Hepatocyte (in vitro differentiated cells): ENCODE measurements around the gene HPSE2. TPM values are rescaled to one million over a fixed set of nuclear protein-coding genes. Genes with fewer than 3 reads are reported as not detected.

Experiments
- DNase-seq: peaks from one replicate; pipeline ENCODE4 v3.0.0-alpha.2; 2016; ENCODE audit warnings: low spot score
- H2AFZ ChIP-seq: fragments of 200-600 bp; sonication (generic); 2 replicates; pipeline ENCODE4 v1.6.0; 2016; ENCODE audit warnings: antibody characterized with exemption, mild to moderate bottlenecking
- H3K27ac ChIP-seq: fragments of 200-600 bp; sonication (generic); 2 replicates; pipeline ENCODE4 v1.5.1; 2016; ENCODE audit warnings: mild to moderate bottlenecking
- H3K27me3 ChIP-seq: fragments of 200-600 bp; sonication (generic); 2 replicates; pipeline ENCODE4 v1.6.1; 2016
- H3K36me3 ChIP-seq: fragments of 200-600 bp; sonication (generic); replicated peaks from 2 replicates; pipeline ENCODE4 v1.5.1; 2016; ENCODE audit warnings: low read depth; ENCODE audit not compliant: insufficient read depth
- H3K4me1 ChIP-seq: fragments of 200-600 bp; sonication (generic); 2 replicates; pipeline ENCODE4 v1.5.1; 2016; ENCODE audit warnings: mild to moderate bottlenecking, moderate library complexity; ENCODE audit not compliant: insufficient read depth
- H3K4me2 ChIP-seq: fragments of 200-600 bp; sonication (generic); 2 replicates; pipeline ENCODE4 v1.6.0; 2016
- H3K4me3 ChIP-seq: fragments of 200-600 bp; sonication (generic); 2 replicates; pipeline ENCODE4 v1.5.1; 2016; ENCODE audit warnings: mild to moderate bottlenecking
- H3K79me2 ChIP-seq: fragments of 200-600 bp; sonication (generic); 2 replicates; pipeline ENCODE4 v1.6.0; 2017; ENCODE audit warnings: mild to moderate bottlenecking
- H3K9me2 ChIP-seq: fragments of 200-600 bp; sonication (generic); replicated peaks from 2 replicates; pipeline ENCODE4 v1.6.0; 2017; ENCODE audit warnings: mild to moderate bottlenecking; ENCODE audit not compliant: insufficient read depth
- H3K9me3 ChIP-seq: fragments of 200-600 bp; sonication (generic); 2 replicates; pipeline ENCODE4 v1.5.1; 2016; ENCODE audit warnings: low read depth, mild to moderate bottlenecking
- H4K20me1 ChIP-seq: fragments of 200-600 bp; sonication (generic); 2 replicates; pipeline ENCODE4 v1.6.0; 2016; ENCODE audit warnings: mild to moderate bottlenecking; ENCODE audit not compliant: insufficient read depth, poor library complexity, severe bottlenecking
- EZH2 ChIP-seq: fragments of 200-600 bp; sonication (generic); IDR thresholded peaks from 2 replicates; pipeline ENCODE4 v1.6.1; 2016; ENCODE audit warnings: antibody characterized with exemption, mild to moderate bottlenecking, borderline replicate concordance
- EZH2phosphoT487 ChIP-seq: fragments of 200-600 bp; sonication (generic); IDR thresholded peaks from one replicate; pipeline ENCODE4 v1.6.1; 2018; ENCODE audit warnings: antibody characterized with exemption, mild to moderate bottlenecking, low read depth, moderate library complexity; ENCODE audit not compliant: unreplicated experiment, severe bottlenecking
- WGBS: methylation state at CpG from one replicate; pipeline ENCODE4 v1.1.6; 2016; ENCODE audit warnings: low lambda C conversion rate; ENCODE audit errors: missing lambda C conversion rate; 5-methylcytosine and 5-hydroxymethylcytosine counted together
- polyA plus RNA-seq: library from polyadenylated mRNA; unstranded; fragments of >200 nt; fragmentation: Nextera tagmentation; extraction: Ambion mirVana; gene quantifications from 2 replicates; pipeline ENCODE4 v1.2.1, GENCODE V29; 2016
- total RNA-seq: library from RNA; depleted of rRNA; stranded (reverse); fragments of >200 nt; gene quantifications from 2 replicates; pipeline ENCODE4 v1.2.3, GENCODE V29; 2014
- TF ChIP-seq, protein P1 (sequence below): fragments of 200-600 bp; sonication (generic); IDR thresholded peaks from 2 replicates; pipeline ENCODE4 v1.5.1; 2016; ENCODE audit warnings: antibody characterized with exemption, mild to moderate bottlenecking; ENCODE audit not compliant: poor library complexity

Gene HPSE2
- total and polyA plus RNA-seq, 2 experiments from 2014 or later: 3.7 to 5.7 TPM

DNA sequence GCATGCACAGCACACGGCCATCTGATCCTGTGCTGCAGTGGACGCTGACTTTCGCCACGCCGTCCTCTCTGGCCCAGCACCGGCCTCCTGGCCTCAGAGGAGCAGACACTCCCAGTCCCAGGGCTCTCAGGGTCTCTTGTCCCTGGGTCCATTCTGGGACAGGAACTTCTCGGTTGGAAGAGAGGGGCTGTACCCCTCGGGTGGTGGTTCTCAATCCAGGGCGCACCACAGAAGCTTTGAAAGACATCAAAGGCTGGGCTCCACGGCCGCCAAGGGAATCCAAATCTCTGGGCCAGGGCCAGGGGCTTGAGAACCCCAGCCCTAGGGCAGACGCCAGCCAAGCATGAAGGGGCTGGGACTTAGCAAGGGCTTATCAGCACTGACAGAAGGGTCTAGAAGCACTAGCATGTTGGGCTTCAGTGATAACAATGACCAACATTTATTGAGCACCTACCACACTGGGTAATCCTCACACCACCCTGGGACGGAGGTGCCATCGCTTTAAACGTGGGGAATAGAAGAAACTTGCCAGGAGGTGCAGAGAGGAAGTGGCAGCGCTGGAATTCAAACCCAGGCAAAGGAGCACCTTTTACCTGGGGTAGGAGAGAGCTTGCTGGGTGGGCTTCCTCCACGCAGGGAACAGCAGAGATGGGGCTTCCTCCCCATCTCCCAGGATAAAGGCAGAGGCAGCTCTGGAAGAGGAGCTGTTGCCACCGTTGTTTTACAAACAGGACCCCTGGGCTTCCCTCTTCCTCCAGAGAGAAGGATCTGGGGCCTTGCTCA, 818.9 kb downstream of the HPSE2 start:
- Histone ChIP-seq H4K20me1 (no peaks in the 10 kb centered on the region), H3K36me3 (no peaks in the 10 kb centered on the region), H3K9me3 (no peaks in the 10 kb centered on the region), H3K4me3 (no peak overlapping the region), H3K79me2 (peaks cover 5% of the 10 kb centered on the region), H3K27ac (no peak overlapping the region), H3K4me1 (peaks cover 17% of the 10 kb centered on the region), H2AFZ (no peak overlapping the region), H3K27me3 (no peaks in the 10 kb centered on the region), H3K9me2 (no peaks in the 10 kb centered on the region), H3K4me2 (no peak overlapping the region)
- no peak for TF ChIP-seq EZH2phosphoT487
- TF ChIP-seq EZH2: no peak
- TF ChIP-seq, protein P1, sequence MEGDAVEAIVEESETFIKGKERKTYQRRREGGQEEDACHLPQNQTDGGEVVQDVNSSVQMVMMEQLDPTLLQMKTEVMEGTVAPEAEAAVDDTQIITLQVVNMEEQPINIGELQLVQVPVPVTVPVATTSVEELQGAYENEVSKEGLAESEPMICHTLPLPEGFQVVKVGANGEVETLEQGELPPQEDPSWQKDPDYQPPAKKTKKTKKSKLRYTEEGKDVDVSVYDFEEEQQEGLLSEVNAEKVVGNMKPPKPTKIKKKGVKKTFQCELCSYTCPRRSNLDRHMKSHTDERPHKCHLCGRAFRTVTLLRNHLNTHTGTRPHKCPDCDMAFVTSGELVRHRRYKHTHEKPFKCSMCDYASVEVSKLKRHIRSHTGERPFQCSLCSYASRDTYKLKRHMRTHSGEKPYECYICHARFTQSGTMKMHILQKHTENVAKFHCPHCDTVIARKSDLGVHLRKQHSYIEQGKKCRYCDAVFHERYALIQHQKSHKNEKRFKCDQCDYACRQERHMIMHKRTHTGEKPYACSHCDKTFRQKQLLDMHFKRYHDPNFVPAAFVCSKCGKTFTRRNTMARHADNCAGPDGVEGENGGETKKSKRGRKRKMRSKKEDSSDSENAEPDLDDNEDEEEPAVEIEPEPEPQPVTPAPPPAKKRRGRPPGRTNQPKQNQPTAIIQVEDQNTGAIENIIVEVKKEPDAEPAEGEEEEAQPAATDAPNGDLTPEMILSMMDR: no peak
- DNase-seq: no peak
- 90% methylated on average over 18 of the region's 18 CpGs for WGBS

DNA sequence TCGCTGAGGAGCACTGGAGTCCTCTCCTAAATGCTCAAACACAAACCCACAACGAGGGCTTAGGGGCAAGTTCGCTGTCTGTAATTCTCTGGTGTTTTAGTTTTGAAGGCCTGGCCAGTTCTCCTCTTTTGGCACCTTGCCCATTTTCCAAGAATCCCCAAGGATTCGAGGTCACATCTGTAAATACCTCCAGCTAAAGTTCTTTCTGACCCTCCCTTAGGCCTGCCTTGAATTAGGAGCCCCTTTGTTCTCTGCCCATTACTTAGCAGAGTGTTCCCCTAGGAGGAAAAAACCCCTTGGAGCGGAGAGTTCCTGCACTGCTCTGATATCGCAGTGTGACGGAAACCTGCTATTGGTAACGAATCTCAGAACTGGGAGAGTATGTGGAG, 819.9 kb downstream of the HPSE2 start:
- H3K79me2 ChIP-seq: peaks cover 5% of the 10 kb centered on the region
- H3K27me3 ChIP-seq: no peaks in the 10 kb centered on the region
- no peaks in the 10 kb centered on the region for H3K9me2 ChIP-seq
- peaks cover 17% of the 10 kb centered on the region for H3K4me1 ChIP-seq
- peak overlapping the region; percentile 82 for H3K27ac ChIP-seq
- H3K4me3 ChIP-seq: no peak overlapping the region
- H4K20me1 ChIP-seq: no peaks in the 10 kb centered on the region
- peak overlapping the region; percentile 81 for H3K4me2 ChIP-seq
- 69% methylated on average over 8 of the region's 8 CpGs for WGBS
- H3K9me3 ChIP-seq: no peaks in the 10 kb centered on the region
- H3K36me3 ChIP-seq: no peaks in the 10 kb centered on the region
- TF ChIP-seq, protein P1: no peak
- TF ChIP-seq EZH2: no peak
- TF ChIP-seq EZH2phosphoT487: no peak
- no peak for DNase-seq
- H2AFZ ChIP-seq: no peak overlapping the region

DNA sequence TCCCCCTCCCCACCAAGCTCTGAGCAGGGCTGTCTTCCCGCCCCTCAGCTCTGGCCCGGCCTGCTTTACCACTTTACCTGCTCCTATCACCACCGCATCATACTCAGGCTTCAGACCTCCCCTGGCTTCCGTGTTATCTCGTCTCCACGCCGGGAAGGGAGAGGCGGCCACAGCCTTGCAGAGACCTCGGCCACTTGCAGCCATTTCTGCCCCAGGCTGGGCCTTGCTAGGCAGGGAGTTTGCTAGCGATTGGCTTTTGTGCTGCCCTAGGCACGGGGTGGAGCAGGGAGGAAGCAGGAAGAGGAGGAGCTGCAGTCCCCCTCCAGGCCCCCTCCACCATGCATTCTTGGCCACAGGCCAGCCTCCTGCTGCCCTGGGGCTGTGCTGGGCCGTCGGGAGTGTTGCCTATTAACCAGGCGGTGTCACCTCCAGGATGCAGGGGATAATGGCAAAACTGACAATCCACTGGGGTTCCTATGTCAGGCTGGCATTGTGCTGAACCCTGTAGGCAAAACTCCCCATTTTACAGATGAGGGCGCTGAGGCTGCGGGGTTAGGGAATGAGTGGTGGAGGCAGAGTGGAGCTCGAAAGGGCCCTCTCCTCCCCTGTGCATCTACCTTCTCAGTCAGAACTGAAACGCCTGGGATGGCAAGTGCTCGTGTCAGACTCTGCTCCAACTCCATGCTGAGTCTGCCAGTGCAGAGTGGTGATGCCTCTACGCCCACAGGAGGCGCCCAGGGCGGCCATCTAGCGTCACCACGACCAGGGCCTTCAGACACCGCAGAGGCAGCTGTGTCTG, 820.5 kb downstream of the HPSE2 start, which contains the start of gene PYROXD2:
Gene PYROXD2 (minus strand): TSS at position 251 of the 799 bp plus-strand sequence. CDS start 47 bp downstream, at position 204.
- Histone ChIP-seq H3K9me2 (no peaks in the 10 kb centered on the region), H2AFZ (peak within 1 kb of the TSS; percentile 53), H3K27me3 (no peaks in the 10 kb centered on the region), H3K4me3 (peak within 1 kb of the TSS; percentile 33), H3K9me3 (no peaks in the 10 kb centered on the region), H3K79me2 (peaks cover 5% of the 10 kb centered on the region), H3K27ac (peak within 1 kb of the TSS; percentile 82), H3K36me3 (no peaks in the 10 kb centered on the region), H3K4me1 (peaks cover 17% of the 10 kb centered on the region), H4K20me1 (no peaks in the 10 kb centered on the region), H3K4me2 (peak within 1 kb of the TSS; percentile 81)
- peak; percentile 93 for DNase-seq
- WGBS: 37% methylated on average over 25 of the region's 25 CpGs
- TF ChIP-seq EZH2: no peak
- no peak for TF ChIP-seq EZH2phosphoT487
- TF ChIP-seq, protein P1: no peak
